Epithelial cell of proximal tubule (primary cell): ENCODE data around the gene NT5DC3. TPM values are rescaled to one million over a fixed set of nuclear protein-coding genes. Genes with fewer than 3 reads are reported as not detected.

Source experiments
- DNase-seq: peaks from one replicate; pipeline ENCODE4 v3.0.0-alpha.2; 2011; ENCODE audit warnings: low read depth
- H3K4me3 ChIP-seq: 2 replicates; pipeline ENCODE4 v1.5.1; 2011; ENCODE audit warnings: low read depth, mild to moderate bottlenecking, low read length
- CTCF ChIP-seq: conservative IDR thresholded peaks from 2 replicates; pipeline ENCODE4 v1.5.1; 2012; ENCODE audit warnings: low read depth, mild to moderate bottlenecking, low read length
- total RNA-seq: library from RNA; depleted of rRNA; stranded (reverse); fragments of >200 nt; gene quantifications from 2 replicates; pipeline ENCODE4 v1.2.3, GENCODE V29; 2015

Gene NT5DC3
- total RNA-seq, 1 donor from 2014 or later = 7.5 TPM

GRCh38 chr12:103855896-103856657 lies 15.0 kb upstream of the NT5DC3 start:
- DNase-seq = no peak
- no peak for TF ChIP-seq CTCF
- no peak overlapping the region for H3K4me3 ChIP-seq

GRCh38 chr12:103855036-103855712 lies 14.1 kb upstream of the NT5DC3 start:
- H3K4me3 ChIP-seq = no peak overlapping the region
- TF ChIP-seq CTCF = no peak
- DNase-seq = no peak

GRCh38 chr12:103854372-103854973 lies 13.4 kb upstream of the NT5DC3 start:
- no peak for DNase-seq
- H3K4me3 ChIP-seq = no peak overlapping the region
- TF ChIP-seq CTCF = no peak

GRCh38 chr12:103852498-103852997 lies 11.5 kb upstream of the NT5DC3 start:
- no peak overlapping the region for H3K4me3 ChIP-seq
- TF ChIP-seq CTCF = no peak
- no peak for DNase-seq

GRCh38 chr12:103851127-103851526 lies 10.1 kb upstream of the NT5DC3 start:
- DNase-seq = no peak
- H3K4me3 ChIP-seq = no peak overlapping the region
- no peak for TF ChIP-seq CTCF

- no peak overlapping the region for H3K4me3 ChIP-seq
- no peak for DNase-seq
- TF ChIP-seq CTCF = no peak
Observed at GRCh38 chr12:103850429-103850828, 9.4 kb upstream of the NT5DC3 start.
